BE2C (cell line): ENCODE results near the gene DENND1C.

Source experiments
- DNase-seq: peaks from one replicate; pipeline ENCODE4 v3.0.0-alpha.2; 2020
- H3K27me3 ChIP-seq: fragments of 250-450 bp; sonication (Bioruptor Pico); 2 replicates; pipeline ENCODE4 v1.5.1; 2020; ENCODE audit warnings: mild to moderate bottlenecking
- H3K36me3 ChIP-seq: fragments of 250-450 bp; sonication (Bioruptor Pico); 2 replicates; pipeline ENCODE4 v1.5.1; 2020; ENCODE audit warnings: mild to moderate bottlenecking
- H3K4me1 ChIP-seq: fragments of 250-450 bp; sonication (Bioruptor Pico); 2 replicates; pipeline ENCODE4 v1.5.1; 2020
- H3K4me3 ChIP-seq: 2 replicates; pipeline ENCODE4 v1.5.1; 2011; ENCODE audit warnings: low read depth, low read length
- H3K9me3 ChIP-seq: fragments of 250-450 bp; sonication (Bioruptor Pico); 2 replicates; pipeline ENCODE4 v1.5.1; 2020
- CTCF ChIP-seq: IDR thresholded peaks from 2 replicates; pipeline ENCODE4 v1.5.1; 2012; ENCODE audit warnings: mild to moderate bottlenecking, low read depth, low read length

The DENND1C gene

DNA sequence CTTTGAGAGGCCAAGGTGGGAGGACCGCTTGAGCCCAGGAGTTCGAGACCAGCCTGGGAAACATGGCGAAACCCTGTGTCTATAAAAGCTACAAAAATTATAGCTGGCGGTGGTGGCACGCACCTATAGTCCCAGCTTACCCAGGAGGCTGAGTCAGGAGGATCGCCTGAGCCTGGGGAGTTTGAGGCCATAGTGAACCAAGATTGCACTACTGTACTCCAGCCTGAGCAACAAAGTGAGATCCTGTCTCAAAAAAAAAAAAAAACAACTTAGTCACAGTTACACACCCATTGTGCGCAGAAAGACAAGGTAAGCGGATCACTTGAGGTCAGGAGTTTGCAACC is 728 bp upstream of the DENND1C start:
- Histone ChIP-seq H3K4me1 (no peaks in the 10 kb centered on the region), H3K9me3 (no peaks in the 10 kb centered on the region), H3K27me3 (no peaks in the 10 kb centered on the region), H3K36me3 (no peaks in the 10 kb centered on the region), H3K4me3 (no peak overlapping the region)
- TF ChIP-seq CTCF: no peak
- no peak for DNase-seq

DNA sequence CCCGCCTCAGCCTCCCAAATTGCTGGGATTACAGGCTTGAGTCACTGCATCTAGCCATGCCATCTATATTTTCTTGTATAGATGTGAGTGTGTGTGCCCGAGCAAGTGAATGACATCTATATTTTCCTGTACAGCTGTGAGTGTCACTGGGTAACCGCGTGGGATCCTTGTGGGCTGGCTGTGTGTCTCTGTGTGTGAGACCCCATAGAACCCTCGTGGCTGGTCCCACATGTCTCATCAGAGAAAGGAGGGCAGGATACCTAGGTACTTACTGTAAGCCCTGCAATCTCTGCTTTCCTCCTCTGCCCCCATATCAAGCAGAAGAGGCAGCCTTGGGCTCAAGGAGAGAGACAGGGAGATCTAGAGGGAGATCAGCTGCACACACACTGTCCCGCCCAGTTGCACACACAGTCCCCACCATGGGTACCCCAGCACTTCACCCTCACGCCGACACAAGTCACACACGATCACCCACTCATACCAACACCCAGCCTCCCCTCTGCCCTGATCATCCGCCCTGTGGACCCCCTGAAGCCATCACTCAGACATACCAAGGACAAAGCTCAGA is 655 bp downstream of the DENND1C start:
- TF ChIP-seq CTCF: no peak
- no peak overlapping the region for H3K4me3 ChIP-seq
- no peaks in the 10 kb centered on the region for H3K4me1 ChIP-seq
- H3K27me3 ChIP-seq: no peaks in the 10 kb centered on the region
- H3K9me3 ChIP-seq: no peaks in the 10 kb centered on the region
- no peaks in the 10 kb centered on the region for H3K36me3 ChIP-seq
- DNase-seq: no peak

- no peaks in the 10 kb centered on the region for H3K27me3 ChIP-seq
- no peak overlapping the region for H3K4me3 ChIP-seq
- no peaks in the 10 kb centered on the region for H3K36me3 ChIP-seq
- no peaks in the 10 kb centered on the region for H3K9me3 ChIP-seq
- H3K4me1 ChIP-seq: no peaks in the 10 kb centered on the region
- no peak for TF ChIP-seq CTCF
- DNase-seq: no peak
Observed at GRCh38 chr19:6479836-6480398, 1.7 kb downstream of the DENND1C start.

- H3K4me3 ChIP-seq: no peak overlapping the region
- no peaks in the 10 kb centered on the region for H3K27me3 ChIP-seq
- no peak for DNase-seq
- H3K9me3 ChIP-seq: no peaks in the 10 kb centered on the region
- TF ChIP-seq CTCF: no peak
- no peaks in the 10 kb centered on the region for H3K4me1 ChIP-seq
- no peaks in the 10 kb centered on the region for H3K36me3 ChIP-seq
Observed at GRCh38 chr19:6478815-6479214, 2.8 kb downstream of the DENND1C start.

DNA sequence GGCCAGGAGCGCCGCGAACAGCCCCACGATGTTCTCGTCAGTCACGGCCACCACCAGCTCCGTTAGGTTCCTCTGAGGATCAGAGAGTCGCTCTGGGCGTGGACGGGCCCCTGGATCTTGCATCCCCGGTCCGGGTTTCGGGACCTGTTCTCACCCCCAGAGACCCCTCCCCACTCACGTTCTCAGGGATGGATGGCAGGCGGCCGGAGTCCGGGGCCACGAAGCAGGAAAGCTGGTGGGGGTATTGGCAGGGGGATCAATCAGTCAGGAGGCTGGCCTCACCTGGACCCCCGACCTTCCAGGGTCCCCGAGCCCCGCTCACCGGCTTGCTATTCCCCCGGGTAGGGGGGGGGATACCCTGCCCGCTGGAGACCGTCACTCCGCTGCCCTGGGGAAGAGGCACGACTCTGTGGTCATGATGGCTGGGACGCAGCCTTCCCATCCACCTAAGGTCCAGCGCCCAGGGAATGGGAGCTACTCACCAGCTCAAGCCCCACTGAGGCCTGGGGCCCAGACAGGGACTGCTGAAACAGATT is 4.6 kb downstream of the DENND1C start:
- no peaks in the 10 kb centered on the region for H3K27me3 ChIP-seq
- no peaks in the 10 kb centered on the region for H3K4me1 ChIP-seq
- no peak overlapping the region for H3K4me3 ChIP-seq
- no peaks in the 10 kb centered on the region for H3K36me3 ChIP-seq
- no peak for TF ChIP-seq CTCF
- DNase-seq: no peak
- no peaks in the 10 kb centered on the region for H3K9me3 ChIP-seq

- no peak for TF ChIP-seq CTCF
- Histone ChIP-seq H3K9me3 (no peaks in the 10 kb centered on the region), H3K27me3 (no peaks in the 10 kb centered on the region), H3K4me1 (no peaks in the 10 kb centered on the region), H3K36me3 (no peaks in the 10 kb centered on the region), H3K4me3 (peak overlapping the region; percentile 38)
- DNase-seq: peak; percentile 95
Observed at GRCh38 chr19:6476155-6476895, 5.3 kb downstream of the DENND1C start.
